Stimulated activated CD8-positive, alpha-beta memory T cell treated with anti-CD3 and anti-CD28 coated beads, Interleukin-2, amount 100 ng/mL, for 48 hours (primary cell): Measurements from ENCODE around the gene SPARCL1.
A peak's percentile ranks its signal among the peaks of the same experiment; 100 is the strongest.
"Not testable (repeated sequence)": the region's sequence is repeated elsewhere in the genome, so short reads cannot be mapped to it uniquely, and the experiment has no call there.

ENCODE experiments used
- DNase-seq, 2 donors: peaks; one replicate each; pipeline ENCODE4 v3.0.0-alpha.2; 2020; ENCODE audit warnings: low read depth in 2 of 2

SPARCL1 gene

DNA sequence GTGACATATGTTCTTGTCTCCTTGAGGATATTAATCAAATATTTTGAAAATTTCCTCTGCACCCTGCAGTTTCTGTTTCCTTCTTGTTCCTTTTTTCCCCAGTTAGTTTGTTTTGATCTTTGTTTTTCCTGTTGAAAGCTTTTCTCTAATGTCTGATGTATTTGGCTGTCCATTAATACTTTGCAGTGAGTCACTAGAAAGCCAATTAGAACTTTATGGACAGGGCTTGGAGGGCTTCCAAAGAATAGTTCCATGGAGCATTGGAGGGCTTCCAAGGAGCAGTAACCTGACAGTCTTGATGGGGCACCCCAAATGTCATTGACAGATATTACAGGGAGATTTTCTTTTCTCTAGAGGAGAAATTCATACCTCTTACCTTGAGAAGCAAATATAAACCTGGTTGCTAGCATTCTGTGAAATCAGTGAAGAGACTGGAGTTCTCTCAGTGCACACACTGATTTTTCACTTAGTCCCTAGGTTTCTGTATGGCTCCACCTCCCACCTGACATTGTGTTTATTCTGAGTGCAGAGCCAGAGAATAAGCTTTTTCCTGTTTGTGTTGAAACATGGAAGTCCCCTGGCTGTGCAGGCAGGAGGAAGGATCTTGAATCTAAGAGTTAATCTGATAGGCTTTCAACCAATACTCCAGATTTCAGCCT is 26.5 kb downstream of the SPARCL1 start:
- no peak for DNase-seq

DNA sequence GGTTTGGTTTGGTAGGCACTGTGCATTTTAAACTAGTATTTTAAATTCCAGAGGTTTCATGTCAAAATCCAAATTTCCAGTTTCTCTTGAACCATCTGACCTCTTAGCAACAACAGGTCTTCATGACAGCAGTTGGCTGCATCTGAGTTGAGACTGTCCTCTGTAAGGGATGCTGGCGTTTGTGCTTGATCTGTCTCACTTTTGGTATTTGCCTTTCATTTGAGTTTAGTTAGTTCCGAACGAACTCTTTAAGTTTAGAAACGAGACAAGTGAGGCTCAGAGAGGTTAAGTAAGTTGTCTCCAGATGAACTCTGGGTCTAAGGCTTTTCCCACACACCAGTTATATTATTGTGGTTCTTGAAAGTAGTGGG is 29.1 kb downstream of the SPARCL1 start:
- DNase-seq, result no peak

DNA sequence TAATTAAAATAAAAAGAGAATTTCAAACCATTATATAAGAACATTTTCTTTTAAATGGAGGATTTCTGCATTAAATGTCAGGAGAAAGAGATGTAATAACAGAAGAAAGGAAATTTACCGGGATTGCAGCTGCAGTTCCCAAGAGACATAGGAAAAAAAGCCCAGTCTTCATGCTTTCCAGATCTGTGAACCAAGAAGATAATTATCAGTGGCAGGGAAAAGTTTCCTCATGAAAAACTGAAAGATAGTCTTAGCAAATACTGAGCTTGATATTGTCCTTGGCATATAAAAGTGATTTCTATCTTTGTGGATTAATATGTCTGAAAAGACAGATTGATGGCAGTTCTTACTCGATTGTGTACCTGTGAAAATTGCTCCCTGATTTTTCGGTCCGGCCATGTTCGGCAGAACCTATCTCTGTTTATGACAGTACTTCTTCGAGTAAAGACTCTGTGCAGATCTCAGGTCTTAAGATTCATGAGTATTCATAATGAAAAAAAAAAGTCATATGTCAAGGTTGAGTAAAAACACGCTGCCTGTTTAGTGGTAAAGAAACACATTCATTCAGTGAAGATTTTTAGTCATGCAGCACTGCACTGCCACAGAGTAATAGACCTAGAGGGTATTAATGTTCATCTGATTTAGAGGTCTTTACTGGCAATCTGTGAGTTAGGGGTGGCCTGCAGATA is 29.6 kb downstream of the SPARCL1 start:
- no peak for DNase-seq

- DNase-seq, result no peak
Observed at GRCh38 chr4:87498446-87498900, 30.7 kb downstream of the SPARCL1 start.

DNA sequence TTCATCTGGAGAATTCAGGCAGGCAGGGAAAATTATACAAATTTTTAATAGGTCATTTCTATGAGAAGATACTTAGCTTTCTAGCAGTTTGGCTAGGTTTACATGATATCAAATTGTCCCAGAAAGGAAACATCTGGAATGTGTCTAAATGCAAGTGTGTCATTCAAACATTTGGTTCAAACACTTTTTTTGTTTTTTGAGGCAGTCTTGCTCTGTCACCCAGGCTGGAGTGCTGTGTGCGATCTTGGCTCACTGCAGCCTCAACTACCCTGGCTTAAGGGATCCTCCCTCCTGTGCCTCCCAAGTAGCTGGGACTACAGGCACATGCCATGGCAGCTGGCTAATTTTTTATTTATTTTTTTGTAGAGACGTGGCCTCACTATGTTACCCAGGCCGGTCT is 31.6 kb downstream of the SPARCL1 start:
- DNase-seq, result no peak

- DNase-seq, result peak in 1 of 2 donors; percentile 8
Observed at GRCh38 chr4:87497159-87497558, 32.0 kb downstream of the SPARCL1 start.

GRCh38 chr4:87493115-87493514 is 36.1 kb downstream of the SPARCL1 start:
- DNase-seq, result no peak

- DNase-seq, result not testable (repeated sequence)
Observed at GRCh38 chr4:87491851-87492250, 37.3 kb downstream of the SPARCL1 start.

- DNase-seq, result no peak
Observed at GRCh38 chr4:87491436-87491835, 37.7 kb downstream of the SPARCL1 start.

DNA sequence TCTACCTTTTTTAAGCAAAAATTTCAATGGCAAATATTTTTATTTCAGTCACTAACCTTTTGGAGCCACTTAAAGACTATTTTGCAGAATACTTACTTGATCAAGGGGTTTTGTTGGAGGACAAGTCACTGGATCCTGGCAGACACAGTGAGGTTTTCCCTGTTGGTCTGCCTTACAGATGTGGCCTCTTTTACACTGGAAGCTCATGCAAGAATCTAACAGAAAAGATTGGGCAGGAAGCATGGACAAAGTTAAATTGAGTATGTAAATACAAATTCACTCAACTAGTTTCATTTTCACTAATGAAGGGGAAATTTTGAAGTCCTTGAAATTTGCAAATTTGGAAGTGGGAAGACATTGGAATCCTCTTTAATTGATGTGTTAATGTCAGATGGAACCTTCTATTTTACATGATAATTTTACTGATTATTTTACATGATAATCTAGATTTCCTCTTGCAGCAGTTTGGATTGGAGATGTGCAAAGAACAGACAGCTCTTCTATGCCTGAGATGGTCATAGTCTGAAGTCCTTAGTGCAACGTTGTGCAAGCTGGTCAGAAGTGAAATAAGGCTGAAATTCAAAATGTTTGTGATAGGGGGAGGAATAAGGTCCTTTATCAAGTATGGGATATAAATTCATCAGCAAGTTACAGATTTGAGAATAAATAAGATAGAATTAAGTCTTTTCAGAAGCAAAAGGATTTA is 38.4 kb downstream of the SPARCL1 start:
- DNase-seq, result no peak

DNA sequence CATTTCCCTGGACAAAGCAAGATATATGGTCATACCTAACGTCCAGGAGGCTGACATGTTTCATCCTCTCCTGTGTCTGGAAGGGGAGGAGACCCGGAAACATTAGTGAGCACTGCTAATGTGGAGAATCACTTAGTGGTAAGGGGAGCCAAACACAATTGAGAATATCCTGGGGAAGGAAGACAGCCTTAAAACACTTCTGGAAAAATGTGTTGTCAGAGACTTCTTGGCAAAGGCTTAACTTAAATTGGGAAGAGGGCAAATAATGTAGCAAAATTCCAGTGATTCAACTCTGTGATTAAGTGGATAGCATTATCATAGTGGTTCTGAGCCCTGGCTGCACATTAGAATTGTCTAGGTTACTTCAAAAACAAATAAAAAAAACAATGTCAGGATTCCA is 39.5 kb downstream of the SPARCL1 start:
- no peak for DNase-seq

DNA sequence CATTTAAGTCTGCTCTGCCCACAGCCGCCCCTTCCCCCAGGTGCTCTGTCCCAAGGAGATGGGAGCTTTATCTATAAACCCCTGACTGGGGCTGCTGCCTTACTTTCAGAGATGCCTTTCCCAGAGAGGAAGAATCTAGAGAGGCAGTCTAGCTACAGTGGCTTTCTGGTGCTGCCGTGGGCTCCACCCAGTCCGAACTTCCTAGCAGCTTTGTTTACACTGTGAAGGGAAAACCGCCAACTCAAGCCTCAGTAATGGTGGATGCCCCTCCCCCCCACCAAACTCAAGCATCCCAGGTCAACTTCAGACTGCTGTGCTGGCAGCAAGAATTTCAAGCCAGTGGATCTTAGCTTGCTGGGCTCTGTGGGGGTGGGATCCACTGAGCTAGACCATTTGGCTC is 40.5 kb downstream of the SPARCL1 start:
- DNase-seq, result not testable (repeated sequence)

DNA sequence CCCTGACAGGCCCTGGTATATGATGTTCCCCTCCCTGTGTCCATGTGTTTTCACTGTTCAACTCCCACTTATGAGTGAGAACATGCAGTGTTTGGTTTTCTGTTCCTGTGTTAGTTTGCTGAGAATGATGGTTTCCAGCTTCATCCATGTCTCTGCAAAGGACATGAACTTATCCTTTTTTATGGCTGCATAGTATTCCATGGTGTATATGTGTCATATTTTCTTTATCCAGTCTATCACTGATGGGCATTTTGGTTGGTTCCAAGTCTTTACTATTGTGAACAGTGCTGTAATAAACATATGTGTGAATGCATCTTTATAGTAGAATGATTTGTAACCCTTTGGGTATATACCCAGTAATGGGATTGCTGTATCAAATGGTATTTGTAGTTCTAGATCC is 45.9 kb downstream of the SPARCL1 start:
- DNase-seq, result not testable (repeated sequence)

DNA sequence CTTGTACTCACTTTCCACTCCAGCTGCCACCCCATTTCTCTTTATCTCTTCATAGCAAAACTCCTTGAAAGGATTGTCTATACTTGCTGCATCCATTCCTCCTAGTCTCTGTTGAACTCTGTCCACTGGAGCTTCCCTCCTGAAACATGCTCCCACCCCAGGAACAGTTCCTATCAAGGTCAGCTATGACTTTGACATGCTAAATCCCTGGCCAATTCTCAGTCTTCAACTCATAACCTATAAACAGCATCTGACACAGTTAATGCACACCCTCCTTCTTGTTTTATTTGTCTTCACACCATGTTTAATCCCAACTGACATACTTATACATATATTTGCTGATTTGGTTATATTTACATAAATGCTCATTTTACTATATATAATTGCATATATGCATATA is 47.8 kb downstream of the SPARCL1 start:
- no peak for DNase-seq

DNA sequence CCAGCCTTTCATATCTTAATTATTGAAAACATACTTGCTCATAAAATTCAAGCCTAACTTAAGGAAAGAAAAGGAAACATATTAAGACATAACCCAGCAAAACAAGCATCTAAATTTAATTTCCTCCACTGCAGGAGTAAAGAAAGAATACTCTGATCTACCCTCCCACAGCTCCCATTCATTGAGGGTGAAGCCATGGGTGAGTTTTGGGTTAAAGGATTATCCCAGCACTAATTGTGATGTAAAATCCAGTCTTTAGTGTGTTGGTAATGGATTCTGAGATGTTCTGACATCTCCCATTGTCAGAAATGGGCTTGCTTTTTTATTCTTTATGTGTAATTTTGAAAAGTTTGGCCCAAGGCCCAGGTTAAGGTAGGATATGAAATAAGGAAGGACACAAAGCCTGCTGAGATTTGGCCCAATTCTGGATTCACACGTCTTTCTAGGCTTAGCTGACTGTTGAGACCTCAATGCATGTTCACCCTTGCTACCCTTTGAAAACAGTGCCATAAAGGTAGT is 50.4 kb downstream of the SPARCL1 start:
- DNase-seq, result no peak

DNA sequence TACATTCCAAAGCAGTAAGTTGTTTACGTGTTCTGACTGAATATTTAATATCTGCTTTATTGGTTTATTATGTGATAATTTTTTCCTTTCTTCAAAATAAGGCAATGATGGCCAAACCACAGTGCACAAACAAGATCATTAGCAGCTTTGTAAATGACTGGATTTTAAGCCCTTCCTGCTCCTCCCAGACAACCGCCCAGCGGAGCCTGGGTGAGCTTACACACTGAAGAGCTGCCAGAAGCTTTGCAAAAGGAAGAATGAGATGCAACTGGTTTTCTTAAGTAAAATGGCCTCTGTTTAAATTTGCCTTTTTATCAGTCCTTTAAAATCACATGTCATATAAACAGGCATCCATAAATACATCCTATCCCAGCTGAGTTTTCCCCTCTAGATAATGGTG is 52.2 kb downstream of the SPARCL1 start:
- DNase-seq, result no peak

DNA sequence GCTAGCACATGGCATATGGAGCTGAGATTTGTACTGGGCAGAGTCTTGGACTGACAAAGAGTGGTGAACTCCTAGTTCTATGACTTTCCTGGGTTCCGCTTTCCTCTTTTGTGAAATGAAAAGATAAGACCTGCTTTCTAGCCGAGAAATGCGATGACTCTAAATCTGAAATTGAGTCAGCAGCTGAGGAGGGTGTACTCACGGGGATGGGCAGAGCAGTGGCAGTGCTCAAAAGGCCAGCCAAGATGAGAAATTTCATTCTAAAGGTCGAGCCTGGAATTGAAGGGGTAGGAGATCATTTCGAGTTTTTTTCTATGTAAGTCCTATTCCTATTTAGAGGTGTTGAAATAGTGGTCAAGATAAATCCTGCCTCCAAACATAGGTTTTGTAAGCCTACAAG is 59.8 kb downstream of the SPARCL1 start:
- no peak for DNase-seq

DNA sequence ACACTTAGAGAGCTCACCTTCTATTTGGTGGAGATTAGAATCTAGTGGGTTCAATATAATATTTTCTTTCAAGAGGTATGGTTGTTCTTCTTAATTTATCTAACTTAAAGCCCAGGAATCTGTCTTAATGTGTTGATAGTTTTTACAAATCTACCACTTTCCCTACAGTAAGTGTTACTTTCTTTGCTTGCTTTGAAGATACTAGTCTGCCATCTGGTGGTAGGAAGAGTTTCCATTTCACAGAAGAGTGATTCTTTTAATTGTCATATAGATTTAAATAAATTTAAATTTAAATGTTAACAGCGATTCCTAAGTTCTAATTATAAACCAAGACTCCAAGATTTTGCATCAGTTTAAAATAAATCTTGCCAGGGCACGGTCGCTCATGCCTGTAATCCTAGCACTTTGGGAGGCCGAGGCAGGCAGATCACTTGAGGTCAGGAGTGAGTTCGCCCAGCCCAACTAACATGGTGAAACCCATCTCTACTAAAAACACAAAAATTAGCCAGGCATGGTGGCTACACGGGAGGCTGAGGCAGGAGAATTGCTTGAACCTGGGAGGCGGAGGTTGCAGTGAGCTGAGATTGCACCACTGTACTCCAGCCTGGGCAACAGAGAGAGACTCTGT is 63.3 kb downstream of the SPARCL1 start:
- DNase-seq, result no peak

GRCh38 chr4:87462102-87462501 is 67.1 kb downstream of the SPARCL1 start:
- DNase-seq, result no peak

GRCh38 chr4:87461281-87461700 is 67.9 kb downstream of the SPARCL1 start:
- DNase-seq, result no peak

DNA sequence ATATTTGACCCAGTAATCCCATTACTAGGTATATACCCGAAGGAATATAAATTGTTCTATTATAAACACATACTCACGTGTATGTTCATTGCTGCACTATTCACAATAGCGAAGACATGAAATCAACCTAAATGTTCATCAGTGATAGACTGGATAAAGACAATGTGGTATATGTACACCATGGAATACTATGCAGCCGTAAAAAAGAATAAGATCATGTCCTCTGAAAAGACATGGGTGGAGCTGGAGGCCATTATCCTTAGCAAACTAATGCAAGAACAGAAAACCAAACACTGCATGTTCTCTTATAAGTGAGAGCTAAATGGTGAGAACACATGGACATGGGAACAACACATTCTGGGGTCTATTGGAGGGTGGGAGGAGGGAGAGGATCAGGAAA is 70.3 kb downstream of the SPARCL1 start:
- no peak for DNase-seq

GRCh38 chr4:87451537-87451936 is 77.6 kb downstream of the SPARCL1 start:
- no peak for DNase-seq
